Vagina (tissue), 2 donors: ENCODE measurements around the gene ADAT2.

Experiments used
- POLR2A ChIP-seq, 2 donors: fragments of 450-650 bp; IDR thresholded peaks; one replicate each; pipeline ENCODE4 v1.6.1; 2017; ENCODE audit warnings: antibody characterized with exemption in 2 of 2, mild to moderate bottlenecking in 2 of 2, moderate library complexity in 2 of 2
- POLR2AphosphoS5 ChIP-seq, 2 donors: sonication (generic); formaldehyde crosslinking; IDR thresholded peaks; one replicate each; pipeline ENCODE4 v1.9.0; 2017; ENCODE audit warnings: antibody characterized with exemption in 2 of 2, mild to moderate bottlenecking in 2 of 2, low read depth in 1 of 2; ENCODE audit not compliant: insufficient read depth in 1 of 2
- TF ChIP-seq, protein P1 (sequence below), 3 experiments: fragments of 450-650 bp in 2 of 3; fragments of 200-600 bp in 1 of 3; sonication (generic) in 1 of 3; IDR thresholded peaks; one replicate each; pipeline ENCODE4 v1.5.1; 2017 to 2019; ENCODE audit warnings: antibody characterized with exemption in 3 of 3, mild to moderate bottlenecking in 2 of 3, moderate library complexity in 2 of 3

- TF ChIP-seq, protein P1, sequence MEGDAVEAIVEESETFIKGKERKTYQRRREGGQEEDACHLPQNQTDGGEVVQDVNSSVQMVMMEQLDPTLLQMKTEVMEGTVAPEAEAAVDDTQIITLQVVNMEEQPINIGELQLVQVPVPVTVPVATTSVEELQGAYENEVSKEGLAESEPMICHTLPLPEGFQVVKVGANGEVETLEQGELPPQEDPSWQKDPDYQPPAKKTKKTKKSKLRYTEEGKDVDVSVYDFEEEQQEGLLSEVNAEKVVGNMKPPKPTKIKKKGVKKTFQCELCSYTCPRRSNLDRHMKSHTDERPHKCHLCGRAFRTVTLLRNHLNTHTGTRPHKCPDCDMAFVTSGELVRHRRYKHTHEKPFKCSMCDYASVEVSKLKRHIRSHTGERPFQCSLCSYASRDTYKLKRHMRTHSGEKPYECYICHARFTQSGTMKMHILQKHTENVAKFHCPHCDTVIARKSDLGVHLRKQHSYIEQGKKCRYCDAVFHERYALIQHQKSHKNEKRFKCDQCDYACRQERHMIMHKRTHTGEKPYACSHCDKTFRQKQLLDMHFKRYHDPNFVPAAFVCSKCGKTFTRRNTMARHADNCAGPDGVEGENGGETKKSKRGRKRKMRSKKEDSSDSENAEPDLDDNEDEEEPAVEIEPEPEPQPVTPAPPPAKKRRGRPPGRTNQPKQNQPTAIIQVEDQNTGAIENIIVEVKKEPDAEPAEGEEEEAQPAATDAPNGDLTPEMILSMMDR (IDR thresholded peaks at IDR 0.05) = no peak
- TF ChIP-seq POLR2A (IDR thresholded peaks at IDR 0.05) (no peak), POLR2AphosphoS5 (IDR thresholded peaks at IDR 0.05; ENCODE audit: insufficient read depth in 1 of 2, low read depth in 1 of 2) (no peak)
Observed at GRCh38 chr6:143376375-143376774, 74.1 kb downstream of the ADAT2 start.
